Amygdala (tissue), 56 donors: ENCODE measurements around the gene TBC1D22A.

Experiments used
- DNase-seq, 56 donors: peaks; one replicate each; lab custom pipeline; 2025; lab: John Stamatoyannopoulos, UW

TBC1D22A gene

DNA sequence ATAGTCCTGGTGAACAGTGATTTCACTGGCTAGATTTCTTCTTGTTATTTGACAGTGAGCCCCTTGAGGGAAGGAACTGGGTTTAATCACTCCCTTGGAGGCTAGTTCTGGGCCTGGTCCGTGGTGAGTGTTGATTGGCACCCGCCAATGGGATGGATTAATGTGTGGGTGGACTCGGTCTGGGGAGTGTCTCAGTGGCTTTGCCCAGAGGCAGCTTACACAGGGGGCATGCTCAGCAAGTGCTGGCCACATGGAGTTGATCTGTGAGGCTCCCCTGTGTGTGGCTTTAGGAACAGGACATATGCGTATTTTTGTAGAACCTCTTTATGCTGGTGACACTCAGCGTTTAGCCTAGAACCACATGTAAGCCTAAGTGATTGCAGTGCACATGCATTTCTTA lies 106.9 kb downstream of the TBC1D22A start:
- no peak for DNase-seq

DNA sequence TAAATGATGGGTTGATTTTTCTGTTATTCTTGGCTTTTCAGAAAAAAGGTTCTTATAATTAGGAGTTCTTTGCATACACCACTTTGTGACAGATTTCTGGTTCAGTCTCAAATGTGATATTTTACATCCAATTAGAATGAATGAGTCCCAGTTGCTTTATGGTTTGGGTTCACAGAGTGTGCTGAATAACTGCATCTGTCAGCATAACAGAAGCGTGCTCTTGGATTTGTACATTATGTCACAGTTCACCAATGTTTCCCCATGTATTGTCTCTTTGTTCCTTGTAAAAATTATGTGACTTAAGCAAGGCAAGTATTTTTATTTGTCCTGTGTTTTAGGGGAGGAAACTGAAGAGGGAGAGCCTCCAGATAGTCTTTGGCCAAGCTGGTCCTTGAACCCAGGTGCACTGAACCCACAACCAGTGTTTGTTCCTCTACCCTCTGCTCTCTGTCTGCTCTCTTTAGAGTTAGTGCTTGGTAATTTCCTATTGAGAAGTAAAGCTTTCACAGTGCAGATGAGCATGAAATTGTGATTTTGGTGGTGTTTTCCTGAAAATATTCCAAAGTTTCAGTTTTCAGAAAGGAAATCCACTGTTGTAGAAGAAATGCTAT lies 107.5 kb downstream of the TBC1D22A start:
- no peak for DNase-seq

DNA sequence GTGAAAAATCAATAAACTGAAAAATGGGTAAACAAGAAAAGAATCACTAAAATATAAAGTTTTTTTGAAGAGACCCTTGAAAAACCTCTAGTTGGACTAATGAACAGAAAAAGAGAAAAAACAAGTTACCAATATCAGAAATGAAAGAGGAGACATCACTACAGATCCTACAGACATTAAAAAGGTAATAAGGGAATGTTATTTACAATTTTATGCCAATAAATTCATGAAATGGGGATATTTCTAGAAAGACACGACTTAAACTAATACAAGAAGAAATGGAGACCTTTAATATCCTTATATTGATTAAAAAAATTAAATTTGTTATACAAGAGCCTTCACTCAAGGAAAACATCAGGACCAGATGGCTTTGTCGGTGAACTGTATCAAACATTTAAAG lies 109.4 kb downstream of the TBC1D22A start:
- DNase-seq = no peak

DNA sequence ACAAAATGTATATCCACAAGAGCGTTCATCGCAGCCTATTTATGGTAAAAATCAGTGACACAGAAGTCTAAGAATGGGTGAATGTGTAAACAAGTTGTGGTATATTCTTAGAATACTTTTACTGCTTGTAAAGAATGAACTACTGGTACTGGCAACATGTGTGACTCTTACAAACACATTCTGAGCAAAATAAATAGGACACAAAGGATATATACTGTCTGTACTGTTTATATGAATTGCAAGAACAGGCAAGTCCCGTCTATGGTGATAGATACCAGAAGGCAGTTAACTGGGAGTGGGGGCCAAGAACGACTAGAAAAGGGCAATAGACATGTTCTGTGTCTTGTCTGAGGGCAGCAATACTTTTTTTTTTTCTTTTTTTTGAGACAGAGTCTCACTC lies 112.6 kb downstream of the TBC1D22A start:
- DNase-seq = no peak

DNA sequence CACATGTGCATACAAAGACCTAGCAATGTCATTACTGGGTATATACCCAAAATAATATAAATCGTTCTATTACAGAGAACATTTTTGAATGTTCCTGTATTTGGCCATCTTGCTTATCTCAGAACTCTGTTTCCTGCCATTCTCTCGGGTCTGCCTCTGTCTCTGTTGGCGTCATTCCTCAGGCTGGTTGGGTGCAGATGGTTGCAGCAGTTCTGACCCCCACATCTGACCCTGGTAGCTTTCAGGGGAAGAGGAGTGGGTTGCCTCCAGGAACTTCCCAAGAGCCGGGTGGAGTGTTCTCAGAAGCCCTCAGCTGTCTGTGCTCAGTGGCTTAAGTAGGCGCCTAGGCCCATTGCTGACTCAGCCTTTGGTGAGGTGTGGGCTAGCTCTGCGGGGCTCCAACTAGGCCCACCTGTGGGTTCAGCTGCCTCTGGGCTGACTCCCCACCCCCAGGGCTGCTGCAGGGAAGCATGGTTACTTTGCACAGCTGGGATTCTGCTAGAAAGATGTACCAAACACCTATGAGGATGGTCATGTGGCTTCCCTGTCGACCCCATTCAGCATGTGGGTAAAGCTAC lies 114.0 kb downstream of the TBC1D22A start:
- DNase-seq = no peak

DNA sequence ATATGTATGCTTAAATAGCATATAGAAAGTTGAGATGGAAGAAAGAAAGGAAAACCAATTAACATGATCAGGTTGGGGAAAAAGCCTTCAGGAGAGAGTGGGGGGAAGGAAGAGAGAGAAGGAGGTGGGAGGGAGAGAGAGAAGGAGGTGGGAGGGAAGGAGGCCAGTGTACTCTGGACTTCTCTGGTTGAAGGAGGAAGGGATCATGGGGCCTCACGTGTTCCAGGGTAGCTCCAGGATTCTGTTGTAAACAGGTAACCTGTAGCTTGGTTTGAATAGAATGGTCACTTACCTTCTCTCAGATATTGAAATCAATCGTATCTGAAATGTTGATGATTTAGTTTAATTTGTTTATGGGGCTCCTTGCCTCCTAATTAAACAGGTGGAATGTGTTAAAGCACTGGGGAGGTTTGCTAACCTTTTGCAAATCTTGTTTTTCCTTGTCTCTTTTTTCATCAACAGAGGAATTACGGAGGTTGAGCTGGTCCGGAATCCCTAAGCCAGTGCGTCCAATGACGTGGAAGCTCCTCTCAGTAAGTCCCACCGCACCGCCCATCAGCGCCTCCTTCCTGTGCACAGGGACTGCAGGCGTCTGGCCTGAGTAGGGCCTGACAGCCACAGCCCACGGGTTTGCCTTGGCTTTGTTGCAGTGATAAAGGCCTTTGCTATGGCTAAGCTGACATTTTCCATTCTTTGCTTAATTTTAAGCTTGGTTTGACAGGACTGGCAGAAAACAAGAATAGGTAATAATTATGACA lies 115.9 kb downstream of the TBC1D22A start:
- DNase-seq = no peak

DNA sequence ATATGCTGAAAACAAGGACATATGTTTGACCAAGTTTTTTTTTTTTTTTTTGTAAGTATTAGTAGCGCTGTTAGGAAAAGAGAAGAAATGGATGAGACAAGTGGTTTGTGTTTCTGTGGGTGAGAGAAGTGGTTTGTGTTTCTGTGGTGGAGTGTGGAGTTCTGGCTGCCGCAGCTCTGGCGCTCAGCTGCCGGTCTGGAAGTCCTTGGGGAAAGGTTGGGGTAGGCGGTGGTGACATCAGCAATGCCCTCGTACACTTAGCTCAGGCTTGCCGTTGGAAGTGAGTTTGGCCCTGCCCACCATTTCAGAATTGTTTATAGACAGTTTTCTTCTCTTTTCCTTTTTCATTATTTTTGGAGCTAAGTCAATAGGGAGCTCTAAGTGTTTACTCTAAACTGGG lies 116.6 kb downstream of the TBC1D22A start:
- no peak for DNase-seq

DNA sequence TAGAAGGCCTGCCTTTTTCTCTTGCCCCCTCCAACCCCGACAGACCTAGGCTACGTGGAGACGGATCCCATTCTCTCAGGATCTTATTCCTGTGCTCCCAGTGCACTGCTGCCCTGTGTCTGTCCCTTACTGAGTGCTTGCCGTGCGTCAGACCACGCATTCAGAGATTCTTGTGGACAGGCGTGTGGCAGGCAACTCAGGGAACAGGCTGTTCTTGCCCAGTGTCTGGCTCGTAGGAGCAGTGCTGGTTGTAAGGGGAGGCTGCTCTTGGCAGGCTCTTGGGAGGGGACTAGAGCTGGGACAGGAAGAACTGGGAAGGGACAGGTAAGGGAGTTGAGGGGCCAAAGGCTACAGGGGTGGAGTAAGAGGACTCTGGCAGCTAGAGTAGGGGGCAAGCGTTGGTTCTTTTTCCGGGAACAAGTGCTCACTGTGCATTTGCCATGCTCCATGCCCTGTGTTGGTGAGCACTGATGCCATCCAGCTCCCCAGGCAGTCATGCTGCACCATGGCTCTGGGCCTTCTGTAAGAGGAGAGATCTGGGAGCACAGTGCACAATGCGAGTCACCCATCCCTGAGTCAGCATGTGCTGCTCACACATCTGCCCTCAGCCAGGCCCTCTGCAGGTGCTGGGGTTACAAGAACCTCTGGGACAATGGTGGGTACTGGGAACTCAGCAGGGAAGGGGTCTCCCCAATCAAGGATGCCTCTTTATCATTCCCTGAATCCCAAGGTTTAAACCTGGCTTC lies 119.1 kb downstream of the TBC1D22A start:
- DNase-seq = no peak

DNA sequence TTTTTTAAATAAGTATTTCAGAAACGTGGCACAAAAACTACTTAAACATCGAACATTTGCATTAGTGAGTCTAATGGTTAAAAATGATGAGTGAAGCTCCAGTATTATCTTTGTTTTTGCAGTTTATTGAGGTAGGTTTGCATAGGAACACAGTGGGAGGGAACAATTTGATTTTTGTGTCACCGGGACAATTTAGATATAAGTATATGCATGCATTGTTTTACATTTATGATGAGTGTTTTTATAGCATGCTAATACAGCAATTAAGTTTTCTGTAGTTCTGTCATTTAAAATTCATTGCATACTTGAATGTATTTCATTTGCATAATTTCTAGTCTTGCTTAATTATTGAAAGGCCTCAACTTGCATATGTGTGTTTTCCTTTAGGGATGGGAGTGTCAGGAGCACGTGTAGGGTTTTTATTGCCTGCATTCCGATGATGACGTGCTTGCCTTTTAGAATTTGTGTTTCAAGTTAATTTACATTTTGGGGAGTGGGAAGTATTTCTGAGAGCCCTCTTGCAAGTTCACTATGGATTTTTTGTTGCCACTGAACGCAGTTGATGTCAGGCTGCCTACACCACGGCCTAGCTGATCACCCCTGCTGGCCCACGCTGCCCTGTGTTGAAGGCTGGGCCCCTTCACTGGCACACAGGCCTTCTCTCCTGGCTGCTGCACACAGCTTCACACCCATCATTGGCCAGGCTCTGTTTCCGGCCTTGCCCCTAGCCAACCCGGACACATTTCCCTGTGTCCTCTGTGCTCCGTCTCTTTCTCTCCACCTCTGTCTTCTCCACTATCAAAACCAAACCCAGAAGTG lies 120.9 kb downstream of the TBC1D22A start:
- DNase-seq = no peak

DNA sequence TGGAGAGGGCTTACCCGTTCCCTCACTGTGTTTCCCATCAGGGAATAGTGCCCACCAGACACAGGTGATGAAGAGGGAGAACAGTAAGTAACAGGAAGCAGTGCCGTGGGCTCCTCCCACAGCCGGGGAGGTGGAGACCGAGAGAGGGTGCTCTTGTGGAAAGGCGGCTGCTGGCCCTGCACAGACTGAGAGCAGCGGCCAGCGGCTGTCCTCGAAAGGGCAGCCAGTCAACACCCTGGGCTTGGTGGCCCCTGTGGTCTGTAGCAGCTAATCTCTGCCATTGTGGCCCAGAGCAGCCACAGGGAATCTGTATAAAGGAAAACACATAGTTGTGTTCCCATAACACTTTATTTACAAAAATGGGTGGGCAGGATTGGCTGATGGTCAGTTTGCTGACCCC lies 121.9 kb downstream of the TBC1D22A start:
- DNase-seq = no peak

DNA sequence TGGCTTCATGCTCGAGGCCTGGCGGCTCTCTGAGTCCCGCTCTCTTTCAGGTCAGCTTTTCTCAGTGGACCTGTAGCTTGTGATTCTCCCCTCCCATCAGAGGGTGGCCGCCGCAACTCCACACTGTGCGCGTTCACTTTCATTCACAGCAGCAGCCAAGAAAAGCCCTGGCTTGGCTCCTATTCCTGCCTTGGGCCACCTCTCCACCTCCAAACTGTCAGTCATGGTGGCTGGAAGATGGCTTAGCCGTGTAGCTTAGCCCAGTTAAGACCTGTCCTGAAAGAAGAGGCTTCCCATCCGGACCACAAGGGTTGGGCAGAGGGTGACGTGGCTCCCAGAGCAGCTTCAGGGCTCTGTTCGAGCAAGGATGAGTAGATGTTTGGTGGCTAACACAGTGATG lies 125.5 kb downstream of the TBC1D22A start:
- no peak for DNase-seq

DNA sequence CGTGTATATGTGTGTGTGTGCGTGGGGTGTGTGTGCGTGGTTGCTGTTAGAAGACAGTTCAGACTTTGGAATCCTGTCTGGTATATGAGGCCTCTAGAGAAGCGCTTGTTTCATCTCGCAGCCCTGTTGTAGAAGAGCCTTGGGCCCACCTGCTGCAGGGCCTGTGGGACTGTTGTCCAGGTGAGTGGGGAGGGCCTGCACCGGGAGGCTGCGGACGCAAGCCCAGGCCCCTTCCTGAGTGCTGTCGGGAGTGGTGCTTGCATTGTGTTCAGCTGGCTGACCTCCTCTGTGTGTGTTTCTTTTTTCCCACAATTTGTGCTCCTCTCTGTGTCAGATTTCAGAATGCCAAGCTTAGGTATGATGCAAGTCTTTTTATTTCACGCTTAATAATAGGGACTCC lies 128.4 kb downstream of the TBC1D22A start:
- no peak for DNase-seq

DNA sequence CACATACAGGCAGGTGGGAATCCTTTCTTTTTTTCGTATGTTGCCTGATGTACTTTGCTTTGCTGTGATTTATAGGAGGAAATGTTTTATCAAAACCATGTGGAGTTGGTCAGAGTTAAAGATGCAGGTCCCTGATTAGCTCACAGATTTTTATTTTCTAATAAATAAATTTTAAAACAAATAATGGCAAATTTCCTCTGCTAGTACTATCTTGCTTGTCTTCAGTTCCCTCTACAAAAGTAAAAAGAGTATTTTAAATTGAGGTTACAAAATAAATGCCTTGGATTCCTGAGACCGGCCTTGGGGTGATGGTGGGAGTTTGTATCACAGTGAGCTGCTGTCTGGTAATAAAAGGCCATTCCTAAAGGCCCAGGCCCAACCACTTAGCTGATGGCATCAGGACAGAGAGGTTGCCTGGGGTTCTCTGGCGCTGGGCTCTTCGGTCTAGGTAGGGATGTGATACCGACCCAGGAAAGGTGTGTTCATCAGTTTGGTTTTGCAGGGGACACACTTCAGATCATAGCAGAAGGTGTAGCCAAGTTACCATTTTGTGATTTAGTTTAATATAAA lies 129.0 kb downstream of the TBC1D22A start:
- no peak for DNase-seq

DNA sequence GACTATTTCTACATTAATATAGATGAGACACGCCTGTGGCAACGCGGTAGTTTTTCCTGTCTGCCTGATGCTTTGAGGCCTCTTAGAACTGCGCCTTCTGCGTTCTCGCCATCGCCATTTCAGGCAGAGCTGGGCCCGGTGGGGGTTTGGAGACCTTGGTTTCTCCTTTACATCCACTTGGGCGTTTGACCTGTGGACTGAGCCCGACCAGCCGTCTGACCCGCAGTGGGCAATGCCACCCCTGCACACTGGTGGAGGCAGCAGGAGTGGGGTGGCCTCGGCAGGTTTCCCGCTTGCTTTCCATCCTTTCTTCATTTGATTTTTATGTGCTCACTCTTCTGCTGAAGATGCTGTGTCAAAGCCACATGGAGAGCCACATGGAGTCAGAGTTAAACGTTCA lies 130.4 kb downstream of the TBC1D22A start:
- DNase-seq = no peak

DNA sequence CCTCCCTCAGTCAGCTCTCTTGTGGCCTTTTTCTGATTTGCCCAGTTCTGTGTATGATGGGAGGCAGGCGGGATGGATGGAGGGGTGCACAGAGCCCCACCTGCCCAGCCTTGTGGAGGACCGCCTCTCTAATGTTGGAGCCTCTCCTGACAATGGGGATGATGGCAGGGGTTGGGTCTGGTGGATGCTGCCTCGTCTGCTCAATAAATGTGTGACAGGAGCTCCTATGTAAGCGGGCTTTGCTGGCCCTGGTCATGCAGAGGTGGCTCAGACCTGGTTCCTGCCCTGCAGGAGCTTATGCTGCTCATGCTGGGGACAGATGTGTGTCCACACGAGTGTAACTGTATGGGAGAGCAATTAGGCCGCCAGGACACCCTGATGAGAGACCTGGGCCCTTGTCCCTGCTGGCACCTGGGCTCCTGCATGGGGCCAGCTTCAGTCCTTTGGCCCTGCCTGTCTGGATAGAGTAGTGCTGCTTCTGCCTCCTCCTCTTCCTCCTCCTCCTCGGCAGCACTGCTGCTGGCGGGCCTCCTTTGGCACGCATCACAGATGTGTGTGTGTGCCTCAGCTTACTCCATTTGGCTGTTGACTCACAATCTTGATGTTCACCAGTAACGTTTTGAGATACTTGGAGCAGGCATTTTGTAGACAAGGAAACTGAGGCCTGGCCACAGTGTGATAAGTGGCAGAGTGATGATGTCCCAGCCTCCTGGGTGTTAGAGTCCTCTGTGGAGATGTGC lies 131.0 kb downstream of the TBC1D22A start:
- DNase-seq = no peak

DNA sequence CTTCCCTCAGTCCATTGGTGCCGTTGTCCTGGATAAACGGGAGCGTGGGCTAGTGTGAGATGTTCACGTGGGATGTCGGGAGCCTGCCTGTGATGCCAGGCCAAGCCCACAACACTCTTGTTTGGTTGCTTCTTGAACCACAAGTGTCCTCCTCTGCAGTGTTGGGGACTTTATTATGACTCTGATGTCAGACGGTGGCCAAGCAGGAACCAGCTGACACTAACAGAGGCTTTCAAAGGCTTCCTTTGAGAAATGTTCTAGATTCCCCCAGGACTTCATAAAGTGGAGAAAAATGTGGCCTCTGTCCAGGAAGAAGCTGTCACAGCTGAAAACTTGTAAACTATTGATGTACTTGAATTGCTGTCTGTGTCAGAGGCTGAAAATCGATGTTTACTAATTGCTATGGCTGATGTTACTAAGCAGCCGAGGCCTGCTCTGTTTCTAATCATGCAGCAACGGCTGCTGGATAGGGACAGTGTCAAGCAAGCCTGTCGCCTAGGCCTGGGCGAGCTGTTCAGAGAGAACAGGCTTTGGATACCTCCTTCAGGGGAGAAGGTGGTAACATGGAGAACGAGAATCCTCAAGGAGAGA lies 131.7 kb downstream of the TBC1D22A start:
- DNase-seq = peak in 6 of 56 donors; percentile 15 to 43 (median 20)

DNA sequence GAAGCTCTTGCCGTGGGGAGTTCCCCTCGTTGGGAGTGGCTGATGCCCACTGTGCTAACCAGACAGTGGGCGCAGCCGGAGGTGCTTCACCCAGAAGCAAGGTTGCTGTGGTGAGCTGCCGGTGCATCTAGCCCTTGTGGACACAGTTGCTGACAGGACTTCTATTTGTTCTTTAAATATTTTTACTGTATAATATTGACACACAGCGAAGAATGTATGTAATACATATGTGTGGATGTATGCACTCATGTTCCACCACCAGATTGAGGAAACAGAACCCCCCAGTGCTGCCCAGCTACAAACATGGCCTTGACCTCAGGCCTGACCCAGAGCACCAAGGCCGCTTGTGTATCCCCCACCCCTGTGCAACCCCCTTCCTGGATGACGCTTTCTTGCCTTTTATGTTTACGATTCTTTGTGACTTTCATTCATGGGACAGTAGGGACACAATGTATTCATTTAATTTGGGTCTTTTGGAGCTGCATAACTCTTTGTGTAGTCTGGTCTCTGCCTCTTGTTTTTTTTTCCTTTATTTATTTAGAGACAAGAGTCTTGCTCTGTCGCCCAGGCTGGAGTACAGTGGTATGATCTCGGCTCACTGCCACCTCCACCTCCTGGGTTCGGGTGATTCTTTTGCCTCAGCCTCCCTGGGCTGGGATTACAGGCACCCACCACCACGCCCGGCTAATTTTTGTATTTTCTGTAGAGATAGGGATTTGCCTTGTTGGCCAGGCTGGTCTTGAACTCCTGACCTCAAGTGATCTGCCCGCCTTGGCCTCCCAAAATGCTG lies 132.6 kb downstream of the TBC1D22A start:
- no peak for DNase-seq

DNA sequence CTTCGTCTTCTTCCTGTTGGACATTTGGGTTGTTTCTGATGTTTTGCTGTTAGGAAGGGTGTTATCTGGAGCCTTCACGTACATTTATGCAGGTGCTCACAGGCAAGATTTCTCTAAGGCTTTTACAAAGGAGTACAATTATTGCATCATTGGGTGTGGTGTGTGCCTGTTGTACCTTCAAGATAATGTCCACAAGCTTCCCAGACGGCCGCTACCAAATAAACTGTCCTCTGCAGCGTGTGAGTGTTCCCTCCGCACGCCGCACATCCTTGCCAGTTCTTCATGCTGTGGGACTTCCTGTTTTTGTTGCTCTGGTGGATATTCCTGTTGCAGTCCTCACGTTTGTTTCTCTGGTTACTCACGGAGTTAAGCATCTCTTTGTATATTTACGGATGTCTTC lies 133.3 kb downstream of the TBC1D22A start:
- DNase-seq = no peak
